Measurements from ENCODE around the gene SYNPO2.
"Not testable (repeated sequence)": the region's sequence is repeated elsewhere in the genome, so short reads cannot be mapped to it uniquely, and the experiment has no call there.

DNA sequence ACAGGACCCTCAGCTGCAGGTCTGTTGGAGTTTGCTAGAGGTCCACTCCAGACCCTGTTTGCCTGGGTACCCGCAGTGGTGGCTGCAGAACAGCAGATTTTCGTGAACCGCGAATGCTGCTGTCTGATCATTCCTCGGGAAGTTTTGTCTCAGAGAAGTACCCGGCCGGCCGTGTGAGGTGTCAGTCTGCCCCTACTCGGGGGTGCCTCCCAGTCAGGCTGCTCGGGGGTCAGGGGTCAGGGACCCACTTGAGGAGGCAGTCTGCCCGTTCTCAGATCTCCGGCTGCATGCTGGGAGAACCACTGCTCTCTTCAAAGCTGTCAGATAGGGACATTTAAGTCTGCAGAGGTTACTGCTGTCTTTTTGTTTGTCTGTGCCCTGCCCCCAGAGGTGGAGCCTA lies 178.5 kb downstream of the SYNPO2 start:
- TF ChIP-seq, protein P1, sequence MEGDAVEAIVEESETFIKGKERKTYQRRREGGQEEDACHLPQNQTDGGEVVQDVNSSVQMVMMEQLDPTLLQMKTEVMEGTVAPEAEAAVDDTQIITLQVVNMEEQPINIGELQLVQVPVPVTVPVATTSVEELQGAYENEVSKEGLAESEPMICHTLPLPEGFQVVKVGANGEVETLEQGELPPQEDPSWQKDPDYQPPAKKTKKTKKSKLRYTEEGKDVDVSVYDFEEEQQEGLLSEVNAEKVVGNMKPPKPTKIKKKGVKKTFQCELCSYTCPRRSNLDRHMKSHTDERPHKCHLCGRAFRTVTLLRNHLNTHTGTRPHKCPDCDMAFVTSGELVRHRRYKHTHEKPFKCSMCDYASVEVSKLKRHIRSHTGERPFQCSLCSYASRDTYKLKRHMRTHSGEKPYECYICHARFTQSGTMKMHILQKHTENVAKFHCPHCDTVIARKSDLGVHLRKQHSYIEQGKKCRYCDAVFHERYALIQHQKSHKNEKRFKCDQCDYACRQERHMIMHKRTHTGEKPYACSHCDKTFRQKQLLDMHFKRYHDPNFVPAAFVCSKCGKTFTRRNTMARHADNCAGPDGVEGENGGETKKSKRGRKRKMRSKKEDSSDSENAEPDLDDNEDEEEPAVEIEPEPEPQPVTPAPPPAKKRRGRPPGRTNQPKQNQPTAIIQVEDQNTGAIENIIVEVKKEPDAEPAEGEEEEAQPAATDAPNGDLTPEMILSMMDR (IDR thresholded peaks at IDR 0.05): not testable (repeated sequence)
- TF ChIP-seq POLR2A (IDR thresholded peaks at IDR 0.05): not testable (repeated sequence)

Data from testis (tissue), 2 donors.